HG03064 (cell line): ENCODE data around the gene TMEM86B.

Experiments
- ATAC-seq: cut with Tn5 transposase; IDR thresholded peaks from one replicate; pipeline ENCODE4 v1.9.1; 2021; ENCODE audit warnings: low read depth; ENCODE audit not compliant: unreplicated experiment

Gene TMEM86B

DNA sequence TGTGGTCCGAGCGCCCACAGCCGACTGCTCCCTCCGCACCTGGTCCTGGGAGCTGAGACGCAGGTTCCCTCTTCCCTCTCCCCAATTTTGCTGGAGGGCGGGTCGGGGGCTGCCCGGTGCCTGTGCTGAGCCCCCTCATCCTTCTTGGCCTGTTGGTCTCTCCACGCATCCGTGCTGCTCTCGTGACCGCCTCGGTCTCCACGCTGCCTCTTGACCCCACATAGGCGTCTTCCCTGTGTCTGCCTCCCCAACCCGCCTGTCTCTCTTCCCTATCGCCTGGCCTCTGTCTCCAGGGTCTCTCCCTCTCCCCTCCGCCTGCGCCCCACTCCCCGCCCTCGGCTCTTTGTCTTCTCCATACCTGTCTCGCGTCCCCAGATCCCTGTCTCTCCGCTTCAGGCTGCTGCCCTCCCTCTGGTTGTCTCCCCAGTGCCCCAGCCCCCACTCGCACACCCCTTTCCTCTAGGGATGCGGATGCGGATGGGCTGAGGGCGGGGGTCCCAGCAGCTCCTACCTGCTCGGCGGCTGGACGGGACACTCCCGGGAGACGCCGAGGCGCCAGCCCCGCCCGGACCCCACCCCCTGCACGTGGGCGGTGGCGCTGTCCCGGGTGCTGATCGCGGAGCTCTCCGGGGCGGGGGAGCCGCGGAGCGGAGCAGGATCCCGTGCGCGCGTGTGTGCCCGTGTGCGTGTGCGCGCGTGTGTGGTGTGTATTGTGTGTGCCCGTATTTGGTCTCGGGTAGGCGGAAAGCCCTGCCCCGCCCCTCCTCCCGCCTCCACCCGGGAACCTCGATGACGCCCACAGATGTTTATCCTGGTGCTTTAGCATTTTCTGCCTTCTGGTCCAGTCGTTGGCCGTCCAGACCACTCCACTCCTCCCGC, 48.7 kb downstream of the TMEM86B start, which contains the start of gene SYT5:
Gene SYT5, minus strand, starts transcription at position 684 of the 879 bp plus-strand sequence. CDS start 1,248 bp downstream, outside the sequence.
- ATAC-seq, result no peak

GRCh38 chr19:55178781-55179599, 49.6 kb downstream of the TMEM86B start:
- ATAC-seq, result peak; percentile 60
